Chondrocyte (in vitro differentiated cells): ENCODE data around the gene GSAP. TPM values are rescaled to one million over a fixed set of nuclear protein-coding genes. Genes with fewer than 3 reads are reported as not detected.

Source experiments
- DNase-seq: peaks from one replicate; pipeline ENCODE4 v3.0.0; 2021; ENCODE audit warnings: mixed read lengths, low spot score
- H3K27ac Mint-ChIP-seq: one replicate; pipeline ENCODE4 v1.8.0; 2021; ENCODE audit warnings: mild to moderate bottlenecking, moderate library complexity, mixed read lengths; ENCODE audit not compliant: unreplicated experiment
- H3K27me3 Mint-ChIP-seq: 2 replicates; pipeline ENCODE4 v1.8.0; 2021; ENCODE audit warnings: low read depth, mixed read lengths
- H3K36me3 Mint-ChIP-seq: 2 replicates; pipeline ENCODE4 v1.8.0; 2021; ENCODE audit warnings: low read depth, mixed read lengths
- H3K4me1 Mint-ChIP-seq: 2 replicates; pipeline ENCODE4 v1.8.0; 2021; ENCODE audit warnings: low read depth, mild to moderate bottlenecking, mixed read lengths
- H3K4me3 Mint-ChIP-seq: one replicate; pipeline ENCODE4 v1.8.0; 2021; ENCODE audit warnings: mild to moderate bottlenecking, moderate library complexity, mixed read lengths; ENCODE audit not compliant: unreplicated experiment
- H3K9me3 Mint-ChIP-seq: 2 replicates; pipeline ENCODE4 v1.8.0; 2021; ENCODE audit warnings: low read depth, mixed read lengths
- CTCF ChIP-seq: fragments of 200-600 bp; sonication (generic); IDR thresholded peaks from 2 replicates; pipeline ENCODE4 v1.5.0; 2021; ENCODE audit warnings: antibody characterized with exemption, mild to moderate bottlenecking, moderate library complexity
- total RNA-seq: library from RNA; stranded (reverse); gene quantifications from 3 replicates; pipeline ENCODE4 v1.2.1, GENCODE V29; 2021

Gene GSAP
- total RNA-seq, 1 donor from 2014 or later: 1.9 TPM

- H3K27me3 Mint-ChIP-seq: peaks cover 2% of the 10 kb centered on the region
- peaks cover 4% of the 10 kb centered on the region for H3K36me3 Mint-ChIP-seq
- H3K27ac Mint-ChIP-seq: no peak overlapping the region
- peaks cover 20% of the 10 kb centered on the region for H3K4me1 Mint-ChIP-seq
- H3K4me3 Mint-ChIP-seq: no peak overlapping the region
- no peaks in the 10 kb centered on the region for H3K9me3 Mint-ChIP-seq
- no peak for DNase-seq
- TF ChIP-seq CTCF: no peak
Observed at GRCh38 chr7:77386165-77386822, 29.9 kb downstream of the GSAP start.

GRCh38 chr7:77383333-77383740, 32.8 kb downstream of the GSAP start:
- peaks cover 4% of the 10 kb centered on the region for H3K36me3 Mint-ChIP-seq
- peaks cover 19% of the 10 kb centered on the region for H3K4me1 Mint-ChIP-seq
- TF ChIP-seq CTCF: no peak
- H3K4me3 Mint-ChIP-seq: no peak overlapping the region
- H3K9me3 Mint-ChIP-seq: no peaks in the 10 kb centered on the region
- no peak for DNase-seq
- H3K27ac Mint-ChIP-seq: no peak overlapping the region
- peaks cover 2% of the 10 kb centered on the region for H3K27me3 Mint-ChIP-seq

GRCh38 chr7:77382532-77382931, 33.6 kb downstream of the GSAP start:
- H3K4me1 Mint-ChIP-seq: peaks cover 11% of the 10 kb centered on the region
- no peak overlapping the region for H3K27ac Mint-ChIP-seq
- H3K27me3 Mint-ChIP-seq: peaks cover 2% of the 10 kb centered on the region
- peaks cover 4% of the 10 kb centered on the region for H3K36me3 Mint-ChIP-seq
- no peak for DNase-seq
- TF ChIP-seq CTCF: no peak
- no peaks in the 10 kb centered on the region for H3K9me3 Mint-ChIP-seq
- H3K4me3 Mint-ChIP-seq: no peak overlapping the region

GRCh38 chr7:77378584-77378983, 37.6 kb downstream of the GSAP start:
- no peak for DNase-seq
- Mint-ChIP-seq H3K27me3 (peaks cover 2% of the 10 kb centered on the region), H3K9me3 (no peaks in the 10 kb centered on the region), H3K4me1 (peaks cover 10% of the 10 kb centered on the region), H3K4me3 (no peak overlapping the region), H3K27ac (no peak overlapping the region), H3K36me3 (peaks cover 4% of the 10 kb centered on the region)
- TF ChIP-seq CTCF: no peak

DNA sequence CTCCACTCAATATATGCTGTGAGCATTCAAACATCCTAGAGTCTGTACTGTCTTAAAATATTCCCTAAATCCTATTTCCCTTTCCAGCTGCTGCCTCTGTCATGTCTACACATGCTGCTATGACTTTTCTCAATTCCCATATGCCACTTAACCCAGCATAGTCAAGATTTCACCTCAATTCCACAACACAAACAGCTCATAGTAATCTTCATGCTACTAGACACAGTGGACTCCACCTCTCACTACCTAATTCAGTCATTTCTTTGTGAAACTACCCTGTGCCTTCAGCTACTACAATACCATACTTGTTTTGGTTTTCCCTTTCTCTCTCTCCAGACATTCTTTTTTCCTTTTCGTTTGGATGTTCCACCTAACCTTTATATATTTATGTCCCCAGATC, 45.5 kb downstream of the GSAP start:
- no peaks in the 10 kb centered on the region for H3K27me3 Mint-ChIP-seq
- peaks cover 5% of the 10 kb centered on the region for H3K36me3 Mint-ChIP-seq
- H3K27ac Mint-ChIP-seq: no peak overlapping the region
- no peak for TF ChIP-seq CTCF
- H3K4me1 Mint-ChIP-seq: no peaks in the 10 kb centered on the region
- DNase-seq: no peak
- peaks cover 8% of the 10 kb centered on the region for H3K9me3 Mint-ChIP-seq
- H3K4me3 Mint-ChIP-seq: no peak overlapping the region
